ENCODE measurements around the gene FAM131A. TPM values are rescaled to one million over a fixed set of nuclear protein-coding genes. Genes with fewer than 3 reads are reported as not detected.

FAM131A gene
- total RNA-seq, 1 donor from 2014 or later: 25.2 TPM

DNA sequence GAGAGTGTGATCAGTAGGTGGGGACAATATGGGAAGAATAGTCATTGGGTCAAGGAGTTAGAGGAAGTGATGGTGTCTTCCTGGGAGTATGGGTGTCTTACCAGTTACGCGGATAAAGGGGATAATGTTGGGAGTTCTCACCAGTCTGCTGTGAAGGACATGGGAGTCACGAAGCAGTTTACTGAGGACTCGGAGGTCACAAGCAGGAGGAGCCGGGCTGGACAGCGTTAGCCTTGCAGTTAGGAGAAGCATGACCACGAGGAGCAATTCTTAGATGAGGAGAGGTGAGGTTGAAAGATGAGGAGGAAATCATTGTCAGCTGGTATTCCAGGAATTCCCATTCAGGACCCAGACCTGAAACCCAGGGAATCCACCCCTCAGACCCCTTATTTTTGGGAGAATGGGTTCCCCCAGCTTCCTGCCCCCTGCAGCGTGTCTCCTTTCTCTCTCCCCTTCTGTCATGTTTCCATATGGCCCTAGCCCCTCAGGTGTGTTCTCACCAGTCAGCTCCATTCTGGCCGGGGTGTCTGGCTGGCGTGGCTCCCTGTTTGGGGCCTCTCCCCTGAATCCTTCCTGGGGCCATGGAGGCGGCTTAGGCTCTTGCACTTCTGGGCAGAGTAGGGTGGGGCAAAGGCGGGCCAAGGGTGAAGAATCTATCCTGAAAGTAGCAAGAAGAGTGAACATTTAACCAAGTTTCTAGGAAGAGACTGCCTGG, 38.5 kb downstream of the FAM131A start:
- DNase-seq (ENCODE audit: low read depth in 2 of 2): no peak

DNA sequence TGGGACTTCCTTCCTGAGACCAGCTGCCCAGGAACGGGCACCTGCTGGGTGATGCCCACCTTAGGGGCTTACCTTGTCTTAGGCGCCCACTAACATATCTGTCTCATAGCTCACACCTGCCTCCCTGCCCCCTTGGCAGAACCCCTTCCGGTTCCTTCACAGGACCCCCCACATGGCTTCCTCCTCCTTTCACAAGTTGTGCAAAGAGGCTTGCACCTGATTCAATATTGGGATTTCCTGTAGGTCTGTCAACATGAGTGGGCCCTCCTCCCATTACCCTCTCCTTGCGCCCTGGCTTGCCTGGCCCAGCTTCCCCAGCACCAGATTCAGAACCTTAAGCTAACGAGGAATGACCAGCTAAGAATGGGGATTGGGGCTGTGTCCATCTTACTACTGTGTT, 40.0 kb downstream of the FAM131A start:
- DNase-seq (ENCODE audit: low read depth in 2 of 2): no peak

DNA sequence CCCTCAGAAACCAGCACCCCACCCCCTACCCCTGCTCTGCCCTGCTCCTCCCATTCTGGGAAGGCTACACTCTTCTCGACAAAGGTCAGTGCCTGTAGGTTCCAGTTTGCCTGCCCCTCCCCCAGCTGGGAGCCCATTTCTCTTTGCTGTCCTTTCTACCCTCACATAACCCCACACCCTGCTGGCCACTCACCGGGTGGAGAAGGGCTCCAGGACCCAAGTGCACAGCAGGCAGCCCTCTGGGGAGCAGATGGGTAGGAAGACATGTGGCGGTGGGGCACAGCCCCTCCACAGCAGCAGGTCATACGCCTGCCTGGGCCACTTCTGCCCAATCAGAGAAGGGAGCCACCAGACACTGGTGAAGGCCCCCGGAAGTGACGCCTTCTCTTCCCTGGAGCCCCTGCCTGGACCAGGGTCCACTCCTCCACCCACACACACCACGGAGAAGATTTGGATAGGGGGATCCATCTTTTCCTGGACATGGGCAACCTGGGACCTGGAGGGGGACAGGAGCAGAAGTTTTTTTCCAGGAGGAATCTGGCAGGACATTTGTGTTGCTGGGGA, 40.6 kb downstream of the FAM131A start, which contains the start of gene THPO:
Gene THPO (minus strand): TSS at position 326 of the 564 bp plus-strand sequence. CDS start 1,948 bp downstream, outside the sequence.
- no peak for DNase-seq (ENCODE audit: low read depth in 2 of 2)

DNA sequence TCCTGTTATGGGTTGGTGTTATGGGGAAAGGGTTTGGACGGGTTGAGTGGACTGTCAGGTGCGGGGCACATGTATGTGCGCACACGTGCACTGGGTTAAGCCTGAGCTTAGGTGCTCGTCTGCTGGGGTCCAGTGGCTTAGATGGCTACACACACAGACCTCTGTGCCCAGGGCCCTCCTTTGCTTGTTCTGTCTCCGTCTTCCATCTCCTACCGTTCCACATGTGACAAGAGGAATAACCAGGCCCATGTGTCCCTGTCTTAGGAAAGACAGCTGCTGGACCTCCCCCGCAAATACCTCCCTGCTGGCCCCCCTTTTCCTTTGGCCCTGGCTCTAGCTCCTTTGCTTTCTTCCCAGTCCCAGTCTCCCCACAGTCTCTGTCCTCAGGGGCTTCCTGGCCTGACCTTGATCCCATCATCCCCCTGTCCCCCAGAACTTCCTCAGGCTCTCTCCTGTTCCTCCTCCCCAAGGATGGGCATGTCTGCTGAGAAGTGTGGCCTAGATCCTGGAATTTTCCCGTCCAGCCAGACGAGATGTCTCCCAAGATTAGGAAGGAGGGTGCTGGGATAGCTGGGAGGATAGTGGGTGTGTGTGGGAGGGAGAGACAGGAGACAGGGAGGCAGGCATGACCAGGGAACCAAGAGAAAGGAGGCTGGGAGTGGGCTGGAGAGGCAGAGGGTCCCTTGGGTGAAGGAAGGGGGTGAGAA, 41.4 kb downstream of the FAM131A start:
- no peak for DNase-seq (ENCODE audit: low read depth in 2 of 2)

DNA sequence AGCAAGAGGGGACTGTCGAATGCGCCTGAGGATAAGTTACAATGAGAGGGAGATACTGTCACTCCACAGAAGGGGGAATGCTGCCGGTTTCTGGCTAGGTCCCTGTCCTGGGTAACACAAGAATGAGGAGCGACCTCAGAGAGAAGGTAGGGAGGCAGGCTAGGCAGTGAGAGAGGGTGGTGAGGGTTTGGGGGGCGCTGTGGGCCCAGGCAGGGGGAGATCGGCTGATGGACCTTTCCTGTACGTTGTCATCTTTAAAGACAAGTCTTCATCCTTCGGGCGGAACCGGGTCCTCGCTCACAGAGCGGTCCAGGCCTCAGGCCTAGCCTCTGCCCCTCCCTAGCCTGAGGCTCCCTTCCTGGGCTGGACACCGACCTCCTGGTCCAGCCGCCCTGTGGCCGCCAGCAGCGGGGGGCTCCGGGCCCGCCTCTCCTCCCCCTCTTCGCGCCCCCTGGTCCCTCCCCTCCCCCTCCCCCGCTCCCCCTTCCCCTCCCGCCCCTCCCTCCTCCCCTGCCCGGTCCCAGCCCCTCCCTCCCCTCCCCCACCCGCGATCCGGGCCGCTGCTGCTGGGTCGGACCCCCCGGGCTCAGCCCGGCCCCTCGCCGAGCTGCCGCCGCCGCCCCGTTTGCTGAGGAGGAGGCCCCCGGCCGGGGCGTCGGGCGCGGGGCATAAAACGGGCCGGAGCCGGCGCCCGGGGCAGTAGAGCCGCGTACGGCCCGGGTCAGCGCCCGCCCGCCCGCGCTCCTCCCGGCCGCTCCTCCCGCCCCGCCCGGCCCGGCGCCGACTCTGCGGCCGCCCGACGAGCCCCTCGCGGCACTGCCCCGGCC, 42.2 kb downstream of the FAM131A start, which contains the start of gene CHRD:
Gene CHRD (plus strand): TSS at position 697 of the 827 bp plus-strand sequence. CDS start 265 bp downstream, outside the sequence.
- DNase-seq (ENCODE audit: low read depth in 2 of 2): no peak

DNA sequence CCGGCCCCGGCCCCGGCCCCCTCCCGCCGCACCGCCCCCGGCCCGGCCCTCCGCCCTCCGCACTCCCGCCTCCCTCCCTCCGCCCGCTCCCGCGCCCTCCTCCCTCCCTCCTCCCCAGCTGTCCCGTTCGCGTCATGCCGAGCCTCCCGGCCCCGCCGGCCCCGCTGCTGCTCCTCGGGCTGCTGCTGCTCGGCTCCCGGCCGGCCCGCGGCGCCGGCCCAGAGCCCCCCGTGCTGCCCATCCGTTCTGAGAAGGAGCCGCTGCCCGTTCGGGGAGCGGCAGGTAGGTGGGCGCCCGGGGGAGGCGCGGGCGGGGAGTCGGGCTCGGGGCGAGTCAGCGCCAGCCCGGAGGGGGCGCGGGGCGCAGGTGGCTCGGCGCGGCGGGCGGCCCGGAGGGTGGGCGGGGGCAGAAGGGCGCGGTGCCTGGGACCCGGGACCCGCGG, 42.8 kb downstream of the FAM131A start:
- peak in 1 of 2 donors; percentile 50 for DNase-seq (ENCODE audit: low read depth in 2 of 2)

DNA sequence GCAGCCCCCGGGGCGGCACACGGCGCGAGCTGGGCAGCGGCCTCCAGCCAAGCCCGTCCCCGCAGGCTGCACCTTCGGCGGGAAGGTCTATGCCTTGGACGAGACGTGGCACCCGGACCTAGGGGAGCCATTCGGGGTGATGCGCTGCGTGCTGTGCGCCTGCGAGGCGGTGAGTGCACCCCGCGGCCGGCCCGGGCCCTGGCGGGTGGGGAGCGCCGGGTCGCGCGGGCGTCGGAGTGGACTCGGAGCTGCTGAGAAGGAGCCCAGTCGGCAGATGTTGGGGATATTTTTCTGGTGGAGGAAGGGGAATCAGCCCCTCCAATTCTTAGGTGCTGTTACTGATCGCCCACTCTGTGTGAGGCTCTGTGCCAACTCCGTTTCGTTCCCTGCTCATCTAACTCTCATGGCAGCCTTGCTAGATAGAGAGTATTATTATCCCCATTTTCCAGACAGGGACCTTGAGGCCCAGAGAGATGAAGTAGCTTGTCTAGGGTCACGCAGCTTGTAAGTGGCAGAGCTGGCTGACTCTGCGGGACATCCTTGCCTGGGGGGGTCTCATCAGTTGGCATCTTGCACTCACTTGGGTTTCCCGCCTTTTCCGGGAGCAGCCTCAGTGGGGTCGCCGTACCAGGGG, 43.3 kb downstream of the FAM131A start:
- DNase-seq (ENCODE audit: low read depth in 2 of 2): no peak

DNA sequence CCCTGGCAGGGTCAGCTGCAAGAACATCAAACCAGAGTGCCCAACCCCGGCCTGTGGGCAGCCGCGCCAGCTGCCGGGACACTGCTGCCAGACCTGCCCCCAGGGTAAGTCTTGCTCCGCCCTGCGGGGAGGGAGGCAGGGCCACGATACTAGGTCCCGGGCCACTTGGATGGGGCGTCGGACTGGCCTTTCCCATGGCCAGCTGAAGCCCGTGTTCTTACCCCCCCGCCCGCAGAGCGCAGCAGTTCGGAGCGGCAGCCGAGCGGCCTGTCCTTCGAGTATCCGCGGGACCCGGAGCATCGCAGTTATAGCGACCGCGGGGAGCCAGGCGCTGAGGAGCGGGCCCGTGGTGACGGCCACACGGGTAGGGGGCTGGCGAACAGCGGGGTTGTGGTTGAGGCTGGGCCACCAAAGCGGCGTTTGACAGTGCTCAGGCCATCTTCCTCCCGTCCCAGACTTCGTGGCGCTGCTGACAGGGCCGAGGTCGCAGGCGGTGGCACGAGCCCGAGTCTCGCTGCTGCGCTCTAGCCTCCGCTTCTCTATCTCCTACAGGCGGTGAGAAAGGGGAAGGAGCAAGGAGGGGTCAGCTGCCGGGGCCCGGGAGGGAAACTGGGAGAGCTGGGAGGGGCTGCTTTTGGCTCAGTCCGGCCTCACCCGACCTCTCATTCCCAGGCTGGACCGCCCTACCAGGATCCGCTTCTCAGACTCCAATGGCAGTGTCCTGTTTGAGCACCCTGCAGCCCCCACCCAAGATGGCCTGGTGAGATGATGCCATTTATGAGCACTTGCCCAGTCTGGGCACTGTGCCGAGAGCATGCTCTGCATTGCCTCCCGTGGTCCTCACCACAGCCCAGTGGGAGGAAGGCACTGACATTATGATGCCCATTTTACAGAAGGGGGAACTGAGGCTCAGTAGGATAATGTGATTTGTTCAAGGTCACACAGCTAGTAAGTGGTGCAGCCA, 44.1 kb downstream of the FAM131A start:
- no peak for DNase-seq (ENCODE audit: low read depth in 2 of 2)

DNA sequence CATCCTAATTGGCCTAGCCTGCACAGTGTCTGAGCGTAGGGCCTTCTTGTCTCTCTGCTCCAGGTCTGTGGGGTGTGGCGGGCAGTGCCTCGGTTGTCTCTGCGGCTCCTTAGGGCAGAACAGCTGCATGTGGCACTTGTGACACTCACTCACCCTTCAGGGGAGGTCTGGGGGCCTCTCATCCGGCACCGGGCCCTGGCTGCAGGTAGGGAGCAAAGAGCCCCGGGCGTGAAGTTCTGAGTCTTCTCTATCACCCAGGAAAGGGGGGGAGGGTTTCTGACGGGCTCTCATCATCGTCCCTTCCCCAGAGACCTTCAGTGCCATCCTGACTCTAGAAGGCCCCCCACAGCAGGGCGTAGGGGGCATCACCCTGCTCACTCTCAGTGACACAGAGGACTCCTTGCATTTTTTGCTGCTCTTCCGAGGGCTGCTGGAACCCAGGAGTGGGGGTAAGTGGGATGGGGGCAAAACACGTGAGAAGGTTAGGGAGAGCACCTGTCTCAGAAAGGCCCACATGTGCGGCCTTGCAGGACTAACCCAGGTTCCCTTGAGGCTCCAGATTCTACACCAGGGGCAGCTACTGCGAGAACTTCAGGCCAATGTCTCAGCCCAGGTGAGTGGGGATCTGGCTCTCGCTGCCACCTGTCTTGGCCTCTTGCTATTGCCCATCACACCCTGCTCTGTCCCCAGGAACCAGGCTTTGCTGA, 45.1 kb downstream of the FAM131A start:
- no peak for DNase-seq (ENCODE audit: low read depth in 2 of 2)

DNA sequence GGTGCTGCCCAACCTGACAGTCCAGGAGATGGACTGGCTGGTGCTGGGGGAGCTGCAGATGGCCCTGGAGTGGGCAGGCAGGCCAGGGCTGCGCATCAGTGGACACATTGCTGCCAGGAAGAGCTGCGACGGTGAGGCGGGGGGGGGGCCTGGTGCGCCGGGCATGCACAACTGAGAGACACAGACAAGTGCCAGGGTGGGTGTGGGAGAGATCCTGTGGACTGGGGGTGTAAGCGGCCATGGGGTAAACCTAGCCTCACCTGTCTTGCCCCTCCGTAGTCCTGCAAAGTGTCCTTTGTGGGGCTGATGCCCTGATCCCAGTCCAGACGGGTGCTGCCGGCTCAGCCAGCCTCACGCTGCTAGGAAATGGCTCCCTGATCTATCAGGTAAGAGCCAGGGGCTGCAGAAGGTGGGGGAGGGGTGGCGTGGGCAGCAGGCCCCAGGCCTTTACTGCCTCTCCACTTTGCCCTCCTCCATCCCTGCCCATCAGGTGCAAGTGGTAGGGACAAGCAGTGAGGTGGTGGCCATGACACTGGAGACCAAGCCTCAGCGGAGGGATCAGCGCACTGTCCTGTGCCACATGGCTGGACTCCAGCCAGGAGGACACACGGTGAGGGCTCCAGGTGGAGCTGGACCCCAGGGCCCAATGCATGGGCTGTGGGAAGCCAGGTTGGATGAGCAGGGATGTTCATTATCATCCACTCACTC, 45.8 kb downstream of the FAM131A start:
- DNase-seq (ENCODE audit: low read depth in 2 of 2): no peak

DNA sequence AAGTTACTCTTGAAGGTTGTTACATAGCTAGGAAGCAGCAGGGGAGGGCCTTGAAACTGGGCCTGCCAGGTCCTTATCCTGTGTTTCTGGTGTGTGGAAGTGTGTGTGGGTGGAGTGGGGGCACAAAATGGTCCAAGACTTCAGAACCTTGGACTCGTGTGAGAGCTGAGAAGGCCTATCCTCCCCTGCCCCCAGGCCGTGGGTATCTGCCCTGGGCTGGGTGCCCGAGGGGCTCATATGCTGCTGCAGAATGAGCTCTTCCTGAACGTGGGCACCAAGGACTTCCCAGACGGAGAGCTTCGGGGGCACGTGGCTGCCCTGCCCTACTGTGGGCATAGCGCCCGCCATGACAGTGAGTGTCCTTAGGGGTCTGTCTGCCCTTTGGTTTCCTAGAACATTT, 46.9 kb downstream of the FAM131A start:
- DNase-seq (ENCODE audit: low read depth in 2 of 2): no peak

DNA sequence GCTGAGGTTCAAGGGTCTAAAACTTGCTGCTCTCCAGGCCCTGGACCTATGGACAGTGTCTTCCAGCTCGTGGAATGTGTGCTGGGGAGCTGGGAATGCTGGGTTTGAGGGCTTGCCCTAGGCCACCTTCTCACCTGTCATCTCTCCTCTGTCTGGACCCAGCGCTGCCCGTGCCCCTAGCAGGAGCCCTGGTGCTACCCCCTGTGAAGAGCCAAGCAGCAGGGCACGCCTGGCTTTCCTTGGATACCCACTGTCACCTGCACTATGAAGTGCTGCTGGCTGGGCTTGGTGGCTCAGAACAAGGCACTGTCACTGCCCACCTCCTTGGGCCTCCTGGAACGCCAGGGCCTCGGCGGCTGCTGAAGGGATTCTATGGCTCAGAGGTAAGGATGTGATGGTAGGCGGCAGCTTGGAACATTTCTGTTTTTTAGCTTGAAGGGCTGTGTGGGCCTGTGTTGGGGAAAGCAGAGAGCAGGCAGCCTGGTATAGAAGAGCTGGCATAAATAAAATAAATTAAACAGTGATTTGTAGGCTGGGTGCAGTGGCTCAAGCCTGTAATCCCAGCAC, 47.5 kb downstream of the FAM131A start:
- DNase-seq (ENCODE audit: low read depth in 2 of 2): no peak

DNA sequence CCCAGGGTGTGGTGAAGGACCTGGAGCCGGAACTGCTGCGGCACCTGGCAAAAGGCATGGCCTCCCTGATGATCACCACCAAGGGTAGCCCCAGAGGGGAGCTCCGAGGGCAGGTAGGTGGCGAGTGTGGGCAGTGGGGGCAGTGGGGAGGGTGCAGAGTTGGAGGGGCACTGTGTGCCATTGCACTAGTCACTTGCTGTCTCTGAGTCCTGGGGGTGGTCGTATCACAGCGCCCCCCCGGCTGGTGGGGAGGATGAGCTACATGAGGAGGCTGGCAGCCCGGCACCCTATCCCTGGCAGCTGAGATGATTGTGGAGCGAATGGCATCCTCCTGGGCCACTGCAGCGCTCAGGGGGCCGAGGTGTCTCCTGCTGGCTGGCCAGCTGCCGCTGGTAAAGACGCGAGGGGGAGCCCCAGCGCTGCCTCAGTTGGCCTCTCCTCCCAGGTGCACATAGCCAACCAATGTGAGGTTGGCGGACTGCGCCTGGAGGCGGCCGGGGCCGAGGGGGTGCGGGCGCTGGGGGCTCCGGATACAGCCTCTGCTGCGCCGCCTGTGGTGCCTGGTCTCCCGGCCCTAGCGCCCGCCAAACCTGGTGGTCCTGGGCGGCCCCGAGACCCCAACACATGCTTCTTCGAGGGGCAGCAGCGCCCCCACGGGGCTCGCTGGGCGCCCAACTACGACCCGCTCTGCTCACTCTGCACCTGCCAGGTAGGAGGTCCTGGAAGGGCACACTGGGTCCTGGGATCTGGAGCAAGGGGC, 48.8 kb downstream of the FAM131A start:
- no peak for DNase-seq (ENCODE audit: low read depth in 2 of 2)

DNA sequence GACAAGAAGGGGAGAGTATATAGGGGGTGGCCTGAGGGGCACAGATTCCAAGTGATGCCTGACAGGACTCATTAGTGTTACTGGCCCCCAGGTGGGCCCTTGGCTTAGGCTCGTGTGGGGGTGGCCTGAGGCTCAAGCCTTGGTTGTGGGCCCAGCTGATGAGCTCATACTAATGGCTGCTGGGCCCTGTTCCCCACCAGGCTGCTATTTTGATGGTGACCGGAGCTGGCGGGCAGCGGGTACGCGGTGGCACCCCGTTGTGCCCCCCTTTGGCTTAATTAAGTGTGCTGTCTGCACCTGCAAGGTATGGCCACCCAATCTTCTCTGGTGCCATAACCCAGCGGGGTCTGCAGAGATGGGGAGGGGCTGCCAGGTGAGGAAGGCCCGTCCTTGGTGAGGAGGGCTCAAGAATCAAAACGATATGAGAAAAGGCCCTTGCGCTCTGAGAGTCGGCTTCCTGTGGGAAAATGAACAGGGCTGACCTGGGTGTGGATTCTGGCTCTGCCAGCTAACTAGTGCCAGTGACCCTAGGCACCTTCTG, 49.8 kb downstream of the FAM131A start:
- DNase-seq (ENCODE audit: low read depth in 2 of 2): no peak

DNA sequence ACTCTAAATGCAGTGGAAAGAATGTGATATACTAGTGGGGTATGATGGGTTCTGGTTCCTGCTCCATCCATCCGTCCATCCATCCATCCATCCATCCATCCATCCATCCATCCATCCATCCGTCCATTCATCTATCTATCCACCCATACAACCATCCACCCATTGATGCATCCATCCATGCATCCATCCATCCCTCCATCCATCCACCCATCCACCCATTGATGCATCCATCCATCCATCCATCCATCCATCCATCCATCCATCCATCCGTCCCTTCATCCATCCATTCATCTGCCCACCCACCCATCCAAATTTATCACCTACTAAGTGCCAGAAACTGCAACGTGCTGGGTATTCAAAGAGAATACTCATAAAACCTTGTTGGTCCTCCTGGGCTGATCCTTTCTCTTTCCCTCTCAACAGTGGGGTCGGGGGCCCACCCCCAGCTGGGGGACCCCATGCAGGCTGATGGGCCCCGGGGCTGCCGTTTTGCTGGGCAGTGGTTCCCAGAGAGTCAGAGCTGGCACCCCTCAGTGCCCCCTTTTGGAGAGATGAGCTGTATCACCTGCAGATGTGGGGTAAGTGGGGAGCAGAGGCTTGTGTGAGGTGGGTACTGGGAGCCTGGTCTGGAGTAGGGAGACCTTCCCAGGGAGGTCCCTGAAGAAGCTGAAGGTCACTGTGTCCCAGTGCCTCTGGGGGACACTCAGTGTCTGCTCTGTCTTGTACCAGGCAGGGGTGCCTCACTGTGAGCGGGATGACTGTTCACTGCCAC, 51.0 kb downstream of the FAM131A start:
- no peak for DNase-seq (ENCODE audit: low read depth in 2 of 2)

DNA sequence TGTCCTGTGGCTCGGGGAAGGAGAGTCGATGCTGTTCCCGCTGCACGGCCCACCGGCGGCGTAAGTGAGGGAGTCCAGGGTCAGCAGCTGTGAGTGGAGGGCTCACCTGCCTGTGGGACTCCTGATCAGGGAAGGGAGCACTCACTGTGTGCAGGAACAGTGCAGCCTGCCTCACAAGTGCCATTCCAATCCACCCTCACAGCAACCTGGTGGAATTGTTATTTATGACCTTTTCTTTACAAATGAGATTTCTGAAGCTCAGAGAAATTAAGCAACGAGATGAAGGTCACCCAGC, 51.5 kb downstream of the FAM131A start:
- no peak for DNase-seq (ENCODE audit: low read depth in 2 of 2)

DNA sequence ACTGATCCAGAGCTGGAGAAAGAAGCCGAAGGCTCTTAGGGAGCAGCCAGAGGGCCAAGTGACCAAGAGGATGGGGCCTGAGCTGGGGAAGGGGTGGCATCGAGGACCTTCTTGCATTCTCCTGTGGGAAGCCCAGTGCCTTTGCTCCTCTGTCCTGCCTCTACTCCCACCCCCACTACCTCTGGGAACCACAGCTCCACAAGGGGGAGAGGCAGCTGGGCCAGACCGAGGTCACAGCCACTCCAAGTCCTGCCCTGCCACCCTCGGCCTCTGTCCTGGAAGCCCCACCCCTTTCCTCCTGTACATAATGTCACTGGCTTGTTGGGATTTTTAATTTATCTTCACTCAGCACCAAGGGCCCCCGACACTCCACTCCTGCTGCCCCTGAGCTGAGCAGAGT, 52.0 kb downstream of the FAM131A start:
- DNase-seq (ENCODE audit: low read depth in 2 of 2): no peak

Data from dermis microvascular lymphatic vessel endothelial cell (primary cell).